B cell (primary cell): ENCODE results near the gene ICAM1. TPM values are rescaled to one million over a fixed set of nuclear protein-coding genes. Genes with fewer than 3 reads are reported as not detected.
"Not testable (repeated sequence)": the region's sequence is repeated elsewhere in the genome, so short reads cannot be mapped to it uniquely, and the experiment has no call there.

Experiments used
- ATAC-seq: fragments of 200-7000 bp; cut with Tn5 transposase; one replicate; pipeline ENCODE4 v1.10.0; 2021; ENCODE audit warnings: low read depth, mild to moderate bottlenecking, moderate number of reproducible peaks, moderate library complexity
- CTCF ChIA-PET: fragments of 350-600 bp; sonication (Branson Sonifier 250); formaldehyde crosslinking; loops from one replicate; lab custom pipeline; 2021; ENCODE audit warnings: antibody characterized with exemption, inconsistent platforms; lab: Charles Lee
- POLR2A ChIA-PET: fragments of 350-600 bp; sonication (Branson Sonifier 250); formaldehyde crosslinking; loops from one replicate; lab custom pipeline; 2021; ENCODE audit warnings: antibody characterized with exemption; lab: Charles Lee
- DNase-seq: peaks from one replicate; pipeline ENCODE4 v3.0.0; 2013
- H2AFZ ChIP-seq: 2 replicates; pipeline ENCODE4 v1.6.1; 2012; ENCODE audit warnings: mild to moderate bottlenecking, low read depth, low read length; ENCODE audit not compliant: insufficient read depth, poor library complexity, severe bottlenecking
- H3K27ac ChIP-seq, 2 donors: 1 replicate in 1 of 2; 2 replicates in 1 of 2; pipeline ENCODE4 v1.5.1; 2012 to 2013; ENCODE audit warnings: low read length in 2 of 2, mild to moderate bottlenecking in 2 of 2, moderate library complexity in 1 of 2
- H3K27me3 ChIP-seq, 4 experiments: fragments of 200-600 bp in 1 of 4; sonication (generic) in 1 of 4; replicated peaks in 1 of 4; 1 replicate in 2 of 4; 2 replicates in 2 of 4; pipeline versions ENCODE4 v1.6.1 to v1.7.0; 2013 to 2016; ENCODE audit warnings: low read length in 3 of 4, mild to moderate bottlenecking in 2 of 4, mixed read lengths in 1 of 4, moderate library complexity in 1 of 4; ENCODE audit not compliant: insufficient read depth in 4 of 4, control insufficient read depth in 3 of 4; ENCODE audit errors: control extremely low read depth in 1 of 4
- H3K36me3 ChIP-seq, 2 experiments: replicated peaks in 1 of 2; 1 replicate in 1 of 2; 2 replicates in 1 of 2; pipeline versions ENCODE4 v1.6.1 to v1.7.1; 2013; ENCODE audit warnings: low read length in 1 of 2; ENCODE audit not compliant: insufficient read depth in 2 of 2, control insufficient read depth in 1 of 2; ENCODE audit errors: control extremely low read depth in 1 of 2, extremely low read depth in 1 of 2
- H3K4me1 ChIP-seq, 2 donors: fragments of 200-600 bp in 1 of 2; sonication (generic) in 1 of 2; 1 replicate in 1 of 2; 2 replicates in 1 of 2; pipeline versions ENCODE4 v1.5.1 to v1.6.1; 2013 to 2017; ENCODE audit warnings: low read length in 2 of 2; ENCODE audit not compliant: control insufficient read depth in 2 of 2, insufficient read depth in 2 of 2
- H3K4me2 ChIP-seq: replicated peaks from 2 replicates; pipeline ENCODE3; 2012; ENCODE audit warnings: mild to moderate bottlenecking, low read depth, low read length; ENCODE audit not compliant: poor library complexity, severe bottlenecking
- H3K4me3 ChIP-seq, 5 experiments: fragments of 200-600 bp in 1 of 5; sonication (generic) in 1 of 5; 1 replicate in 3 of 5; 2 replicates in 2 of 5; pipeline versions ENCODE4 v1.5.1 to v1.7.0; 2011 to 2016; ENCODE audit warnings: low read length in 4 of 5, mild to moderate bottlenecking in 4 of 5, low read depth in 2 of 5, control low read depth in 1 of 5, moderate library complexity in 1 of 5; ENCODE audit not compliant: insufficient read depth in 1 of 5; ENCODE audit errors: control extremely low read depth in 1 of 5, extremely low read depth in 1 of 5
- H3K79me2 ChIP-seq: fragments of 200-600 bp; sonication (generic); one replicate; pipeline ENCODE4 v1.6.0; 2016; ENCODE audit warnings: low read length; ENCODE audit not compliant: control insufficient read depth, insufficient read depth
- H3K9ac ChIP-seq: fragments of 200-600 bp; sonication (generic); 2 replicates; pipeline ENCODE4 v1.6.1; 2017; ENCODE audit warnings: mild to moderate bottlenecking, low read length, moderate library complexity
- H3K9me3 ChIP-seq, 3 donors: one replicate each; pipeline versions ENCODE4 v1.6.1 to v1.7.1; 2013; ENCODE audit warnings: low read length in 2 of 3; ENCODE audit not compliant: control insufficient read depth in 2 of 3, insufficient read depth in 1 of 3; ENCODE audit errors: control extremely low read depth in 1 of 3
- H4K20me1 ChIP-seq: 2 replicates; pipeline ENCODE4 v1.6.0; 2012; ENCODE audit warnings: mild to moderate bottlenecking, low read length; ENCODE audit not compliant: insufficient read depth, control insufficient read depth, poor library complexity, severe bottlenecking
- H3K27ac Mint-ChIP-seq: one replicate; pipeline ENCODE4 v1.8.0; 2021; ENCODE audit warnings: mixed read lengths
- H3K27me3 Mint-ChIP-seq: one replicate; pipeline ENCODE4 v1.8.0; 2021; ENCODE audit warnings: mixed read lengths
- H3K4me1 Mint-ChIP-seq: one replicate; pipeline ENCODE4 v1.8.0; 2021; ENCODE audit warnings: mixed read lengths
- H3K4me3 Mint-ChIP-seq: one replicate; pipeline ENCODE4 v1.8.0; 2021; ENCODE audit warnings: mixed read lengths
- H3K9me3 Mint-ChIP-seq: one replicate; pipeline ENCODE4 v1.8.0; 2022; ENCODE audit warnings: mixed read lengths; ENCODE audit not compliant: insufficient read depth
- CTCF ChIP-seq: fragments of 200-600 bp; IDR thresholded peaks from one replicate; pipeline ENCODE4 v1.8.0; 2022; ENCODE audit warnings: antibody characterized with exemption, mild to moderate bottlenecking
- EZH2 ChIP-seq: IDR thresholded peaks from 2 replicates; pipeline ENCODE4 v1.6.1; 2012; ENCODE audit warnings: borderline replicate concordance, low read depth, mild to moderate bottlenecking, moderate library complexity, low read length; ENCODE audit not compliant: insufficient read depth, poor library complexity, severe bottlenecking
- WGBS: methylation state at CpG from one replicate; pipeline ENCODE4 v1.1.5; 2013; ENCODE audit warnings: missing lambda C conversion rate; ENCODE audit not compliant: insufficient coverage; 5-methylcytosine and 5-hydroxymethylcytosine counted together
- intact Hi-C: fragments of 100-400 bp; cut with micrococcal nuclease; formaldehyde crosslinking; loops from one replicate; pipeline ENCODE4 v1.10.0; 2022
- polyA plus RNA-seq: library from polyadenylated mRNA; depleted of rRNA; stranded (reverse); fragments of >200 nt; gene quantifications from 2 replicates; pipeline ENCODE4 v1.2.3, GENCODE V29; 2012
- total RNA-seq, 2 donors: library from RNA; stranded (reverse); fragments of 120-200 nt in 1 of 2; gene quantifications; 1 replicate in 1 of 2; 2 replicates in 1 of 2; pipeline versions ENCODE4 v1.2.3 to v1.2.4, GENCODE V29; 2013 to 2022

ICAM1 gene
- total and polyA plus RNA-seq, 2 donors (not counting 1 experiment from before 2014, with no cell fraction given): 7.3 to 11.9 TPM

GRCh38 chr19:10233946-10234345 lies 37.0 kb upstream of the ICAM1 start:
- peaks cover 0 to 3% (median 0%) of the 10 kb centered on the region in 3 donors for H3K9me3 ChIP-seq
- intact Hi-C loops: no loop called here
- H3K27me3 ChIP-seq: no peaks in the 10 kb centered on the region
- H3K27me3 Mint-ChIP-seq: no peaks in the 10 kb centered on the region
- H3K27ac Mint-ChIP-seq: peak overlapping the region; percentile 32
- ChIA-PET CTCF (interaction anchor here (0.6 to 13.7 kb wide), 4 partner anchors 14 to 156 kb away, joined by 3 to 236 read pairs (median 4); partner anchors contain the start of gene MRPL4), POLR2A (interaction anchor here (0.7 kb wide), 1 partner anchor 133 kb away, joined by 6 read pairs; no protein-coding TSS in a partner anchor)
- H3K4me1 Mint-ChIP-seq: peaks cover 59% of the 10 kb centered on the region
- no peak overlapping the region for H3K4me3 ChIP-seq
- peaks cover 6% of the 10 kb centered on the region for H3K79me2 ChIP-seq
- no peaks in the 10 kb centered on the region for H4K20me1 ChIP-seq
- no peaks in the 10 kb centered on the region for H3K9me3 Mint-ChIP-seq
- no peaks in the 10 kb centered on the region for H3K36me3 ChIP-seq
- no peak overlapping the region for H3K4me3 Mint-ChIP-seq
- H3K9ac ChIP-seq: no peak overlapping the region
- no peak overlapping the region for H3K27ac ChIP-seq
- H2AFZ ChIP-seq: no peak overlapping the region
- 17% methylated on average over 1 of the region's 4 CpGs for WGBS
- ATAC-seq (no peak), DNase-seq (no peak)
- TF ChIP-seq EZH2 (no peak), CTCF (no peak)
- no peak overlapping the region for H3K4me2 ChIP-seq
- H3K4me1 ChIP-seq: peaks cover 42 to 78% of the 10 kb centered on the region in 2 donors

DNA sequence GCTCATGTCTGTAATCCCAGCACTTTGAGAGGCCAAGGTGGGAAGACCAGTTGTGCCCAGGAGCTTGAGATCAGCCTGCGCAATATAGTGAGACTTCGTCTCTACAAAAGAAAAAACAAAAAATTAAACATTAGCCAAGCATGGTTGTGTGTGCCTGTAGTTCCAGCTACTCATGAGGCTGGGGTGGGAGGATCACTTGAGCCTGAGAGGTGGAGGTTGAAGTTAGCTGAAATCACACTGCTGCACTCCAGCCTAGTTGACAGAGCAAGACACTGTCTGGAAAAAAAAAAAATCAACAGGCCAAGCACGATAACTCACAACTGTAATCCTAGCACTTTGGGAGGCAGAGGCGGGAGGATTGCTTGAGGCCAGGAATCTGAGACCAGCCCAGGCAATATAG lies 35.9 kb upstream of the ICAM1 start:
- Mint-ChIP-seq H3K27ac (peak overlapping the region; percentile 96), H3K9me3 (no peaks in the 10 kb centered on the region), H3K4me1 (peaks cover 59% of the 10 kb centered on the region), H3K4me3 (peak overlapping the region; percentile 59), H3K27me3 (no peaks in the 10 kb centered on the region)
- no peak overlapping the region for H2AFZ ChIP-seq
- POLR2A ChIA-PET: interaction anchor here (0.7 to 2.2 kb wide), 2 partner anchors 10 to 44 kb away, joined by 3 to 13 read pairs; no protein-coding TSS in a partner anchor
- DNase-seq (peak; percentile 16), ATAC-seq (no peak)
- intact Hi-C loops: no loop called here
- peaks cover 2% of the 10 kb centered on the region for H3K79me2 ChIP-seq
- peaks cover 0 to 6% (median 0%) of the 10 kb centered on the region in 3 donors for H3K9me3 ChIP-seq
- peaks cover 43 to 77% of the 10 kb centered on the region in 2 donors for H3K4me1 ChIP-seq
- CTCF ChIA-PET: interaction anchor here (0.6 to 13.7 kb wide), 6 partner anchors 13 to 618 kb away, joined by 3 to 236 read pairs (median 4); partner anchors contain the start of gene MRPL4
- H3K4me3 ChIP-seq: no peak overlapping the region
- WGBS: no CpG with 5 or more reads among the region's 4 CpGs
- no peak overlapping the region for H3K27ac ChIP-seq
- no peak for TF ChIP-seq EZH2
- no peak for TF ChIP-seq CTCF
- H4K20me1 ChIP-seq: no peaks in the 10 kb centered on the region
- H3K27me3 ChIP-seq: no peaks in the 10 kb centered on the region
- no peak overlapping the region for H3K9ac ChIP-seq
- no peaks in the 10 kb centered on the region for H3K36me3 ChIP-seq
- peak overlapping the region; percentile 36 for H3K4me2 ChIP-seq

DNA sequence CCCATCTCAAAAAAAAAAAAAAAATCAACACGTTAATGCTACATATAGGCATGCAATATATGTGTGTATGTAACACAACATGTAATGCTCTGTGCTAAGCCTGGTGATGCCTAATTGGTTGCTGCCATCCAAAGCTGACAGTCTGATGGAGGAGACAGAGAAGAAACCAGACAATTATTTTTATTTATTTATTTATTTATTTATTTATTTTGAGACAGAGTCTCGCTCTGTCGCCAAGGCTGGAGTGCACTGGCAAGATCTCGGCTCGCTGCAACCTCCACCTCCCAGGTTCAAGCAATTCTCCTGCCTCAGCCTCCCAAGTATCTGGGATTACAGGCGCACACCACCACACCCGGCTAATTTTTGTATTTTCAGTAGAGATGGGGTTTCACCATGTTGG lies 35.5 kb upstream of the ICAM1 start:
- Histone ChIP-seq H3K9ac (peak overlapping the region; percentile 44), H3K4me2 (peak overlapping the region; percentile 94), H3K27ac (peak overlapping the region; percentile 75 to 98), H3K4me1 (peaks cover 40 to 72% of the 10 kb centered on the region in 2 donors)
- ChIA-PET POLR2A (interaction anchor here (0.6 to 2.2 kb wide), 8 partner anchors 10 to 359 kb away, joined by 3 to 13 read pairs (median 4); partner anchors contain the start of gene DNMT1), CTCF (interaction anchor here (0.6 to 13.7 kb wide), 8 partner anchors 13 to 618 kb away, joined by 3 to 236 read pairs (median 4); partner anchors contain the start of gene MRPL4)
- H3K36me3 ChIP-seq, H4K20me1 ChIP-seq, H3K27me3 ChIP-seq, H3K79me2 ChIP-seq, ATAC-seq, H2AFZ ChIP-seq, DNase-seq, H3K27me3 Mint-ChIP-seq, H3K9me3 Mint-ChIP-seq, H3K9me3 ChIP-seq, intact Hi-C loops, H3K4me3 ChIP-seq: not testable (repeated sequence)
- H3K4me1 Mint-ChIP-seq: peaks cover 56% of the 10 kb centered on the region
- peak overlapping the region; percentile 90 for H3K4me3 Mint-ChIP-seq
- WGBS: no CpG with 5 or more reads among the region's 7 CpGs
- H3K27ac Mint-ChIP-seq: peak overlapping the region; percentile 96
